Measurements from ENCODE around the gene TMEM221.

TMEM221 gene

DNA sequence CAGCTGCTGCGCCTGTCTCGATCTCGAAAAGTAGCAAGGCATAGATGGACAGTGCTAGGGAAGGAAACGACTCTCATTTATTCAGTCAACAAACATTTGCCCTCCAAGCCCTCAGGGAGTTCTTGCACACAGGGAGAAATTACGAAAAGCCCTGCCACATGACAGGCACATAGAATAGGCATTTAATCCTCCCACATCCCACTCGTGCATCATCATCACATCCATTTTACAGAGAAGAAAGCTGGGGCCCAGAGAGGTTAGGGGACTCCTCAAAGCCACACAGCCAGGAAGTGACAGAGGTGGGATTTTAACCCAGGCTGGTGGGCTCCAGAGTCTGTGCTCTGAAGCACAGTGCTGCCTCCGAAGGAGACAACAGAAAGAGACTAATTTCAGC, 11.6 kb downstream of the TMEM221 start:
- no peak overlapping the region for H3K4me3 ChIP-seq (ENCODE audit: control insufficient read depth, low read depth, low read length)
- TF ChIP-seq, protein P1, sequence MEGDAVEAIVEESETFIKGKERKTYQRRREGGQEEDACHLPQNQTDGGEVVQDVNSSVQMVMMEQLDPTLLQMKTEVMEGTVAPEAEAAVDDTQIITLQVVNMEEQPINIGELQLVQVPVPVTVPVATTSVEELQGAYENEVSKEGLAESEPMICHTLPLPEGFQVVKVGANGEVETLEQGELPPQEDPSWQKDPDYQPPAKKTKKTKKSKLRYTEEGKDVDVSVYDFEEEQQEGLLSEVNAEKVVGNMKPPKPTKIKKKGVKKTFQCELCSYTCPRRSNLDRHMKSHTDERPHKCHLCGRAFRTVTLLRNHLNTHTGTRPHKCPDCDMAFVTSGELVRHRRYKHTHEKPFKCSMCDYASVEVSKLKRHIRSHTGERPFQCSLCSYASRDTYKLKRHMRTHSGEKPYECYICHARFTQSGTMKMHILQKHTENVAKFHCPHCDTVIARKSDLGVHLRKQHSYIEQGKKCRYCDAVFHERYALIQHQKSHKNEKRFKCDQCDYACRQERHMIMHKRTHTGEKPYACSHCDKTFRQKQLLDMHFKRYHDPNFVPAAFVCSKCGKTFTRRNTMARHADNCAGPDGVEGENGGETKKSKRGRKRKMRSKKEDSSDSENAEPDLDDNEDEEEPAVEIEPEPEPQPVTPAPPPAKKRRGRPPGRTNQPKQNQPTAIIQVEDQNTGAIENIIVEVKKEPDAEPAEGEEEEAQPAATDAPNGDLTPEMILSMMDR (conservative IDR thresholded peaks at IDR 0.05; ENCODE audit: control insufficient read depth, insufficient read depth, low read depth, low read length) = no peak
- DNase-seq (ENCODE audit: low read depth) = no peak

DNA sequence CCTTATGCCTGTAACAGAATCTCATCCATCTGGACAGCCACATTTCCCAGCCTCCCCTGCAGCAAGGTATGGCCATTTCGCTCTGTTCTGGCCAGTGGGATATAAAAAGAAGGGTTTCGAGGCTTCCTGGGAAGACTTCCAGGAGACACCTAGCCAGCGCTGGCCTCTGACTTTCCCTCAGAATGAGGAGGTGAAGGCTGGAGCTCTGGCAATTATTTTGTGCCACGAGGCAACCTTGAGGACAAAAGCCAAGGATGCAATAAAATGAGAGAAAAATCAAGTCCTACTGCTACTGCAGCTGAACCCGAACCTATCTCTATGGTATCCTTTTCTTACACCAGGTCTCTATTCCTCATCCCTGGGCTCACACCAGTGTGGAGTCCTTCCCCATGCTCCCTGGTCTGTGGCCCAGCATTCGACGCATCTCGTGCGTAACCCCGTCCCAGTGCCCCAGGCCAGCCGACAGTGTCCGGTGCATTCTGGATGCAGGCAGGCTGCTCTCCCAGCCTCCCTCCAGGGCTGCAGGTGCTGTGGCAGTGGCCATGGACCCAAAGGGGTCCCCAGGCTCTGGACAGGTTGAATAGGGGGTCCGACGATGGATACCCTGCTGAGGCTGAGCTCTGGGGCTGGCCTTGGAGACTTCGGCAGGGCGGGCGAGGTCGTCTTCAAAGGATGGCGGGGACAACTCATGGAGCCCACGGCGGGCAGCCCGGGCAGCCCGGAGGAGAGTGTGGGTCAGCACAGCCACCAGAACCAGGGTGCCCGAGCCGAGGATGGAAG, 12.2 kb downstream of the TMEM221 start:
- TF ChIP-seq, protein P1 (conservative IDR thresholded peaks at IDR 0.05; ENCODE audit: control insufficient read depth, insufficient read depth, low read depth, low read length) = no peak
- DNase-seq (ENCODE audit: low read depth) = no peak
- H3K4me3 ChIP-seq (ENCODE audit: control insufficient read depth, low read depth, low read length) = no peak overlapping the region

DNA sequence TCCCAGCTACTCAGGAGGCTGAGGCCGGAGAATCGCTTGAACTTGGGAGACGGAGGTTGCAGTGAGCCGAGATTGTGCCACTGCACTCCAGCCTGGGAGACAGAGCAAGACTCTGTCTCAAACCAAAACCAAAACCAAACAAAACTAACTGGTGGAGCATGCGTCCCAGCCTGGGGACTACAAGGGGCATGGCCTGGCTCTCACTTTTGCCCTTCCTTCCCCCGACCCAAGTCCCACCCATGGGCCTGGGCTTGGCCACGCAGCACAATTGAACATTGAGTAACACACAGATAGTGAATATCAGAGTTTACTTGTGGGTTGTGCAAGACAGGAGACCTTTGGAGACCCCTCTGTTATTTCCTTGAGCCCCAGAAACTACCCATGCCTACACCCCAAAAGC, 13.2 kb downstream of the TMEM221 start:
- TF ChIP-seq, protein P1 (conservative IDR thresholded peaks at IDR 0.05; ENCODE audit: control insufficient read depth, insufficient read depth, low read depth, low read length) = no peak
- DNase-seq (ENCODE audit: low read depth) = no peak
- no peak overlapping the region for H3K4me3 ChIP-seq (ENCODE audit: control insufficient read depth, low read depth, low read length)

DNA sequence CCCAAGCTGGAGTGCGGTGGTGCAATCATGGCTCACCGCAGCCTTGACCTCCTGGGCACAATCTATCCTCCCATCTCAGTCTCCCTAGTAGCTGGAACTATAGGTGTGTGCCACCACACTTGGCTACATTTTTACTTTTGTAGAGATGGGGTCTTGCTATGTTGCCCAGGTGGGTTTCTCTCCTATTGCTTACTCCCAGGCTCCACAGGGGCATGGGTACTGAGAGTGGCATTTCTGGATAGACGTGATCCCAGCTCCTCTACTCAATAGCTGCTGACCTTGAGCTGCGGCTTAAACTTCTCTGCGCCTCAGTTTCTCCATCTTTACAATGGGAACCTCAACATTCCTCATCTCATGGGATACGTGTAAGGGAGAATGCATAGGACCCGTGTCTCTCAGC, 17.1 kb downstream of the TMEM221 start:
- DNase-seq (ENCODE audit: low read depth) = no peak
- TF ChIP-seq, protein P1 (conservative IDR thresholded peaks at IDR 0.05; ENCODE audit: control insufficient read depth, insufficient read depth, low read depth, low read length) = no peak
- H3K4me3 ChIP-seq (ENCODE audit: control insufficient read depth, low read depth, low read length) = no peak overlapping the region

DNA sequence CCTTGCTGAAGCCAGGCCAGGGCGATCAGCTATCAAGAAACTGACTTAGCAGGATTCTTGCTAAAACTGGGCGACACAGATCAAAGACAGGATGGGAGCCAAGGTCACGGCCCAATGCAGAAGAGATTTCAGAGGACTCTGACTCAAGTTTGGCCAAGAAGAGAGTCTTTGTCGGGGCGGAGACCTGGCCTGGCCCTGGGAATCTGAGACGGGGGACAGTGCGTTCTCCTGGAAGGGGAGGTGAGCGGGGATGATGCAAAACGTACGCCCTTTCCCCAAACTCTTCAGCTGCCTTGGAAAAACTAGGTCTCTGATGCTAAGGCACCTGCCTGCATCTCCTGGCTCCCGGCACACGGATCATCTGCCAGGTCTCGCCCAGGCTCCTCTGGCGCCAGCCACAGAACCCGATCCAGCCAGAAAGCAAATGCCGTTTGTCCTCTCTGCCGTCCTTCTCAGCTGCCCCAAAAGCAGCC, 18.8 kb downstream of the TMEM221 start:
- no peak overlapping the region for H3K4me3 ChIP-seq (ENCODE audit: control insufficient read depth, low read depth, low read length)
- TF ChIP-seq, protein P1 (conservative IDR thresholded peaks at IDR 0.05; ENCODE audit: control insufficient read depth, insufficient read depth, low read depth, low read length) = no peak
- DNase-seq (ENCODE audit: low read depth) = no peak

DNA sequence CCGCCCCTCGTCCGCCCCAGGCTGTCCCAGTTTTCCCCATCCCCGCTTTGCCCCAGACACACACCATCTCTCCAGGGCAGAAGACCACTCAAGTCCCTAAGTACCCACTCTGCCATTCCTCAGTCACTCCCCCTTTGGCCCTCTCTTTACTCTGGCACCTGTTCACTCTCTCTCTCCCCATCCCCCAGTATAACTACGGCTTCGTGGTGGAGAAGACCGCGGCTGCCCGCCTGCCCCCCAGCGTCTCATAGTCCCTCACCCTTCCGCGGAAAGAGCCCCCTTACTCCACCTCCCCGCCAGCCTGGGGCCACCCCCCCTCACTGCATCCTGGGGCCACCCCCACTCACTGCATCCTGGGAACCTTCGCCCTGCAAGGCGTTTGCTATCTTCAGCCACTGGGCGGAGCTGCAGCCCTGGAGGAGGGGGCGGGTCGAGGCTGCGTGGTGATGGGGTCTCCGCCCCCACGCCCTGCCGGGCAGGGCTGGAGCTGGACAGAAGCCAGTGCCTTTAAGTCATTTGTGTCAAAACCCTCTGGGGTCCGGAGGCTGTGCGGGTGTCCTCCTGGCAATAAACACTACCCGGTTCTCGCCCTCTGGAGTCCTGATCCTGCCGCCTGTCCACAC, 23.6 kb downstream of the TMEM221 start:
- peak; percentile 23 for DNase-seq (ENCODE audit: low read depth)

More for the DNA sequence above, 23.6 kb downstream of the TMEM221 start:
- no peak overlapping the region for H3K4me3 ChIP-seq (ENCODE audit: control insufficient read depth, low read depth, low read length)
- TF ChIP-seq, protein P1 (conservative IDR thresholded peaks at IDR 0.05; ENCODE audit: control insufficient read depth, insufficient read depth, low read depth, low read length) = peak; percentile 34

All from fibroblast of mammary gland (primary cell).